Activated gamma-delta T cell treated with Interleukin-2 at 50 U/mL for 16 hours (primary cell): ENCODE data around the gene CELF4.

Experiments
- DNase-seq: peaks from one replicate; pipeline ENCODE4 v3.0.0-alpha.2; 2020

CELF4 gene

DNA sequence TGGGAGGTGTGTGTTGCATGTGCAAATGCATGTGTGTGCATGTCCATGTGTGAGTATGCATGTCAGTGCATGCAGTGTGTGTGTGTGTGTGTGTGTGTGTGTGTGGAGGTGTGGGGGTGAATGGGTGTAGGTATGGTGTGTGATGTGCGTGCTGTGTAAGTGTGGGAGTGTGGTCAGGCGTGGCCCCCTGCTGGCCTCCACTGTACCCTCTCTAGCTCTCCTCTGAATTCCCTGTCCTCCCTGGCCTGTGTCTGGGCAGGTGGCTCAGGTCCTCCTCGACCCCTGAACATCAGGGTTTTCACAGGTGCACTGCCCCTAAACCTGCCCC, 230.2 kb downstream of the CELF4 start:
- DNase-seq = no peak

DNA sequence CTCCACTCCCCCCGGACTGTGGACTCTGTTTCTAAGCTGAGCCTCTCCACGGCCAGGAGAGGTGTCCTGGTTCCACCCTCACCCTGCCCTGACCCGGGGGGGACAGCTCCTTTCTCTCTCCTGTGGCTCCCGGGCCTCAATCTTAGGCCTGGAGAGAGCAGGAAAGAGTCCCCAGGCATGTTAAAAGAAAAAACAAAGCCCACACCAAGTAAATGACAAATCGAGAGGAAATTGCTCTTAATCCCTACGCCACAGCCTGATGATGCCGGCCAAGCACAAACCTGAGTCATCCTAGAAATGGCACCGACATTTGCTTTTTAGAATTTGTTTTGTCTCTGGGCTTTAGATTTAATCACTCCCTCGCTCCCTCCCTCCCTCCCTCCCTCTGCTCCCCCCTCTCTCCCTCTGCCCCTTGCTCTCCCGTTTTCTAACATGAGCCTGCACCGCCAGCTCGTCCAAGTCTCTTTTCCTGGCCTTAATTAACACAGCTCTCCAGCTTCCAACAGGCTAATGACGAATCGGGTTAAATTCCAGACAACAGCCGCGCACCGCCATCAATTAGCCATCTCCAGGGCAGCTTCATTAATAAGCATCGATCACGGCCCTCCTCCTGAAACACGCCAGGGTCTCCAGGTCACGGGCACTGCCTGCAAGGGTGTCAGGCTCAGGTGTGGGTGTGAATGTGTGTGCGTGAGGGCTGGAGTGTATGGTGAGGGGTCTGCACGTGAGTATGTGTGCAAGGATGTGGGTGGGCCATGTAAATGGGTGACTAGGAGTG, 230.8 kb downstream of the CELF4 start:
- no peak for DNase-seq

DNA sequence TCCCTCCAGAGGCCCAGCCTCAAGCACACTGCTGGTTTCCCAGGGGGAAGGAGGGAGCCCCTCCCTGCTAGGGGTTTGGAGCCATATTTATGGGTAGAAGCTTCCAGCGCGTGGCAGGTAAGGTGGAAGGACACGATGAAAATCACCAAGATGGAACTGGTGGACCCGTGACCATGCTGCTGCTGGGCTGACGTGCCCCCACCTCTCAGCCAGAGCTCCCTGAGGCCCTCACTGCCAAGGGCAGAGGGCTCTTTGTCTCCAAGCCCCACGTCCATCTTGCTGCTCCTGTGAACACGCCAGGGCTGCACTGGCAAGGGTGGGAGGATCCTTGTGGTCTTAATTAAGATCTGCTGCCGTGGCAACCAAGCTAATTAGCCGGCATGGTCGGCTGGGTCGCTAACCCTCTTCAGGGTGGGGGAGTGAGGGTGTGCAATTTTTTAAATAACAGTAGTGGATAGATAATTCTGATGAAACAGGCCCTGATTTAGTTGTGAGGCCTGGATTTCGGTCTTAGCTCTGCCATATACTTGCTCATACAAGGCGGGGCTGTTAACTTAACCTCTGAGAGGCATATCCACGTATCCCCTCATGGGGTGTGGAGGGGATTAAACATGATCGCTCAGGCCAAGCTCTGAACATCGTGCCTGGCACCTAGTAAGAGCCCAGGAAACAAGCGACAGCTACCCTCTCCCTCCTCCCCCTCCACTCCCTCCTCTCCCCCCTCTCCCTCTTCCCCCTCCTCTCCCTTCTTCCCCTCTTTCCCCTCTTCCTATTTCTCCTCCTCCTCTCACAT, 232.8 kb downstream of the CELF4 start:
- no peak for DNase-seq

DNA sequence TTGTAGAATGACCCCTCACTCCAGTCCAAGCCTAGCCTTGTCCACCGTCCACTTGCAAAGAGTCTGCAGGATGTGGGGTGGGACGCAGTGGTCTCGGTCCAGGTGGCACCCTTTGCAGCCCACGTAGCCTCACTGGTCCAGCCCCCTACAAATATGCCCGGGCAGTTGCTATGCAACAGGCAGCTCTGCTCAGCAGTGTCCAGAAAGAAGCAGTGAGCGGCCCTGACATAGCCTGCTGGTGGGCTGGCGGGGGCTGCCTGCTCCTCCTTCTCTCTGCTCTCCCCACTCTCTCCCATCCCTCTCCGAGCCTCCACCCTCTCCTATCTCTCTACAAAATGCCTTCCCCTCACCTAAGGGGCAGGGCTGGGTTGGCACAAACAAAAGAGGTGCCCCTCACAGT, 233.4 kb downstream of the CELF4 start:
- no peak for DNase-seq

DNA sequence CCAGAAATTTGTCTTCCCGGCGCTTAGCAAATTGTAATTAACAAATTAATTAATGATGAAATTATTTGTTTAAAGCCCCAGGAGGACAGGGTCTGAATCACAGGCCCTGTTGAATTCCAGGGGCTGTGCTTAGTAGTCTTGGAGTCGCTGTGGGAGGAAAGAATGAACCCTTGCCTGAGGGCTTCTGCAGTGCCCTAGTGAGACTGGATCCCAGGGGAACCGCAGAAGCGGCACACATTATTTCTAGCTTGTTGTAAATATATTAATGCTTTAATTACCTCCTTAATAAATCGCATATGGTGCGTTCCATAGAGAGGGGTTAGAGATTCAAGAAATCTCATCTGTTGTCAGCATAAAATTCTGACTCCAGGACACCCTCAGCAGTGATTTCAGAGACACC, 235.4 kb downstream of the CELF4 start:
- no peak for DNase-seq

DNA sequence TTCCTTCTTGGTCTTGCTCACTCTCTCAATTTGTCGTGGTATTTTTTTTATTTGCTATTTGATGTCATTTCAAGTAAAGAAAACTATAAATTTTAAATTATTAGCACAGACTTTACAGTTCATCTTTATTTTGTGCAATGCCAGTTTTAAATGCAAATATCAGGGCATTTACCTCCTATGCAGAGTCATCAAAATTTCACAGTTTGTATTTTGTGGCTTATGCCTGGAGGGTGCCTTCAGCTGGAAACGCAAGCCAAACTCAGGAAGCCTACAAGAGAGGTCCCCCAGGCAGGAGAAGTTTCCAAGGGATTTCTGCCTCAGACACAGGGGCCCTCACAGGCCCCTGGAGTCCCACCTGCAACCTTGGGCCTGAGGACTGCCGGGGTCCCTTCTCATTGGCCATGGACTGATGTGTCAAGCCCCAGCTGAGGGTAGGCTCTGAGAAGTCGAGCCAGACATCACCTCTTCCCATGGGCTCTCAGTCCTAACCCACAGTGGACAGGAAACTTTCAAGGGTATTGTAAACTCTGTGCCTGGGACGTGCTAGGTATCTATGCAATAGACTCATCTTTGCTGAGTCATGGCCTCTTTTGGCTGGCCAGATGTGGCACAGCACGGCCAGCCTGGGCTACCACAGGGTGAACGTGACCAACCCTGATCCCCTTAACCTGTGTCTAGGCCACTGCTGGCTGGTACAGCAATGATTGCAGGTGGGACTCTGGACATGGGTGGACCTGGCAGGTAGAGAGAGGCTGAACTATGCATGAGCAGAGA, 236.5 kb downstream of the CELF4 start:
- no peak for DNase-seq

DNA sequence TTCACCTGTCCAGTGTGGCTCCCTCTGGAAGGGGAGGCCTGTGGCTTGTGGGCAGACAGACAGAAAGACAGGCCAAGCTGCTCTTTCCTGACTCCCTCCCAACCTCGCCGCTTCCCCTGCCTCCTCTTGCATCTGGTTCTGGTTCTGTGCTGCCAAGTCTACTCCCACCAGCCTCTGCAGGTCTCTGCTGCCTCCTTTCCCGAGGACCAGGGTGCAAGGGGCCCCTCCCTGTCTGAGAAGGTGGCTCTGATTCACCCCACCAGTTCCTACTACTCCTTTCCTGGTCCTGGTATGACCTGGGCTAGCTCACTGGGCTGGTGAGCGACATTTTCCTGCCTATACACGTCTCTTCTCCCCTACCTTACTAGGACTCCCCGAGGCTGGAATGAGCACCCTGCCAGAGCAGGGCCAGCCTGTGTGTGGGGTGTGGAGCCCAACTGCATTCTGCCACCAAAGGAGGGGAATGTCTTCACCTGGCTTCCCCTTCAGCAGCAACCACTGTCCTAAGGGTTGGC, 238.5 kb downstream of the CELF4 start:
- DNase-seq = no peak

DNA sequence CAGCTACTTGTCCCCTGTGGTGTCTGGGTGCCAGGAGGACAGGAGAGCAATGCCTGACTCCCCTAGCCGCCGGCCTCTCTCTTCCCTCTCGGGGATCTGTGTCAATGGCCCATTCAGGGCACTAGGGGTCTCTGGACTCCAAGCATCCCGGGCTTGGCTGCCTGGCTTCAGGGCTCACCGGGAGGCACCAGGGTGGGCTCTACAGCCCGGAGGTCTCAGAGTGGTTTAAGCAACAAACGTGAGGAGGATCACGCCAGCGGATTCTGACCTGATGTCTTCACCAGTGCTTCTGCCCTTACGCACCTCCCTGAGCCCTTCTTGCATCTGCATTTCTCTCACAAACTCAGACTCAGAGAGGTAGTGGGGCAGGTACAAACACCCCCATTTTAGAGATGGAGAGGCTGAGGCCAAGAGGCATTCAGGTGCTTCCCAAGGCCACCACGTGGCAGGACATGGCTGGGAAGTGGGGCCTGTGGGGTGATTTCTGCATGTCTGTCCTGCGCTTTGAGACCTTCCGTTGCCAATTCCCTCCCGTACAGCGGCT, 243.0 kb downstream of the CELF4 start:
- no peak for DNase-seq

DNA sequence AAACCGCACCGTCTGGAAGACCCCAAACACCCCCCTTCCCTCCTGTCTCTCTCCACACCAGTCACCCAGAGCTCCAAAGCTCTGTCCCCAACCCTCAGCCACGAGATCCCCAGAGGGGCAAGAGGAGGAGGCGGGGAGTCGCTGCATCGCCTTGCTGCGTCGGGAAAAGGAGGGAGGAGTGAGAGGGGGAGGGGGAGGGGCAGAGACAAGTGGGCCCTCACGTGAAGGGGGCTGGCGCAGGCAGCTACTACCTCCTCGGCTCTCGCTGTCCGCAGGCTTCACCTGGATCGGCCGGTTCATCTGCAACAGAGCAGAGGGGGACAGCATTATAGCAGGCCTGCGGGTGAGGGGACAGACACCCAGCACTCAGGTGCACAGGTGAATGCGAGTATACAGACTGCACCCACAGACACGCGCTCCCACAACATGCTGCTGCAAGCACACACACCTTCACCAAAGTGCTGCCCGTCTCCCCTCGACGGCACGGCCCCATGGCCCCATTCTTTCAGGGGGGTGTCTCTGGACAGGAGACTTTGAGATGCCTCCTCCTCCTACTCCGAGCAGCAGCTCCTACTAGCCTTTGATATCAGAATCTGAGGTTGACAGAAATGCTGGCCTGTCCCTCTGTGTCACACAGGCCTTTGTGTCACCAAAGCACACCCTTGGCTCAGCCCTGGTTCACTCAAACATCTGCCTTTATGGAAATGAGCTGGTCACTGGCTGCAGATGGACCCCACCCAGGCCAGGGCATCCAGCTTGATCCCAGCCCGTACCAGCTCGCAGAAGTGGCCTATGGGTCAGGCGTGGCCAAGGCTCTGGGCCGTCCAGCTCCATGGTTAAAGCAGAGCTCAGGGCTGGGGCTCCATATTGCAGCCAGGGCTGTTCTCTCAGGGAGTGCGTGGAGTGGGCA, 243.8 kb downstream of the CELF4 start:
- DNase-seq = no peak

DNA sequence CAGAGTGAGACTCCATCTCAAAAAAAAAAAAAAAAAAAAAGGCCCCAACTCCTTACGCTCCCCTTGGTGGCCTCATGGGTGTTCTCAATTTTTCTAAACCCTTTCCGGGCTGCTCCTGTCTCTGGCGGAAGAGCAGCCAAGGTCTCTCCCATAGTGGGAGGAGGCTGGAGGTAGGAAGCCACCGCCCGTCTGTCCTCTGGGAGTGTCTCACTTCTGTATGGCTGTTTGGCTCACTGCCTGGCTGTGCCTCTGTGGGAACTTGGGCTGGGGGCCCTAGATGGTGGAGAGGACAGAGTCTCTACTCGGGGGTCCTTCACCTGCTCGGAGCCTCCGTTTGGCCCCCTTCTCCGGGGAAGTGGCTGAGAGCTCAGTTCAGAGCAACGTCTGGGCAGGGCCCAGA, 245.3 kb downstream of the CELF4 start:
- no peak for DNase-seq

DNA sequence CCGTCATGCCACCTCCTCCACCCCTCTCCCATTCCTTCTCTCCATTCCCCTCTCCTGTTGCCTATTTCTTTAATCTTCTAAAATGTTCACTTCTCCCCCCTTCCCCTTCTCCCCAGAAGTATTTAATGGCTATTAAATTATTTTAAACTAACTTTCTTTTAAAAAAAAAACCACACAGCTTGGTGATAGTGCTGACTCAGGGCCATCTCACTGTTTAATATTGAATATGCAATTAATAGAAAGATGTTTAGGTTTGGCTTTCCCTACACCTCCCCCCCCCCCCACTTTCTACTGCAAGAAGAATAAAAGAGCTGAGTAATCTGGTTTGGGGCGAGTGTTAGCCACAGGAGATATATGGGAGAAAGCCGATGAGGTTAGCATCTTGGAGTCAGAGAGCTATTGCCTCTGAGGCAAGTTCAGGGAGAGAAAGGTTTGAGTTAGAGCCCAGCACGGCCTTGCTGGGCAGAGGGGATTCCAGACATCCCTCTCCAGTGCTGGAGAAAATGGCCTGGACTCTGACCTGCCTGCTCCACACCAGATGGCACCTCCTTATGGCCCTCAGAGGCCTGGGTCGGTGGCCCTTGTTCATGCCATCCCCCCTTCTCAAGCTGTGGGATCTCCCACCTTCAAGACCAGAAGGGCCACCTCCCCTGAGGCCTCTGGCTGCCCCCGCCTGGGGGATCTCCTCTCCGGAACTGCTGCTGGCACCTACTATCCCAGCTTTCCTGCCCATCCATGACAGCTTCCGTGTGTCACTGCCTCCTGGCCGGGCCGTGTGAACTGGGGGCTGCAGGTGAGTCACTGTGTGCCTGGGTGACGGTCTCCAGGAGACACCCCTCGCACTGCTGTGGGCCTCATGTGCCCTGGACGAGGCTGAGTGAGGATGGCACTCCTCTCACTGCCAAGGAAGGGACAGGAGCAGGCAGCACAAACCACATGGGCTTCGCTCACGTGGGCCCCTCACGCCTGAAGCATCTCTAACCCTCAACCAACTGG, 246.9 kb downstream of the CELF4 start:
- DNase-seq = no peak

DNA sequence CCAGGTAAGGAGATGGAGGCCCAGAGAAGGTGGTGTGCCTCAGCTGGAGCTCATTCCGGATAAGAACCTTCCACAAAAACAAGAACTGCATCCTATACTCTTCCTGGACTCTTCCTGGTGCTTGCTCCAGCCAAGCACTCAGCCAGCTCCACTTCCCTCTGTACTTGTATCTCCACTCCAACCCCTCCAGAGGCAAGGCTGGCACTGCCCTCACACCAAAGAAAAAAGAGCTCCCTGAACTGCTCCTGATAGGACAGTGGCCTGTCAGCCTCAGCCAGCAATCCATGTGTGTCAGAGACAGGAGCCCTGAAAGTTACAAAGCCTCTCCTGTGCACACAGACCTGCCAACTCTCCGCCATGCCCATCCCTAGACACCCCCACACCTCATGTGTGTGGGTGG, 248.1 kb downstream of the CELF4 start:
- DNase-seq = no peak

DNA sequence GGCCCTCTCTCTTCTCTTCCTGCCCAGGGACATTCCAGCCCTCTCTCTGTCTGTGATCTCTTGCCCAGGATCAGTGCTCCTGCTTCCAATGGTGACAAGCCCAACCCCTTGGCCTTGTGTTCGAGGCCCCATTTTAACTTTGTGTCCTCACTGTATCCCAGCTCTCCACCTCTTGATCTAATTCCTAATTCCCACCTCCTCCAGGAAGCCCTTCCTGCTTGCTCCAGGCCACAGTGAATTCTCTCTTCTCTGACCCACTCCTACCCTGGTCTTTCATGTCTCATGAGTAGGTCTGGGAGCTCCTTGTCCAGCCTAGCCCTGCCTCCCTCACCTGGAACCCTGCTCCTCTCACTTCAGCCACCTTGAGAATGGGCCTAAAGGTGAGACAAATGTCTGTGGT, 249.1 kb downstream of the CELF4 start:
- no peak for DNase-seq

DNA sequence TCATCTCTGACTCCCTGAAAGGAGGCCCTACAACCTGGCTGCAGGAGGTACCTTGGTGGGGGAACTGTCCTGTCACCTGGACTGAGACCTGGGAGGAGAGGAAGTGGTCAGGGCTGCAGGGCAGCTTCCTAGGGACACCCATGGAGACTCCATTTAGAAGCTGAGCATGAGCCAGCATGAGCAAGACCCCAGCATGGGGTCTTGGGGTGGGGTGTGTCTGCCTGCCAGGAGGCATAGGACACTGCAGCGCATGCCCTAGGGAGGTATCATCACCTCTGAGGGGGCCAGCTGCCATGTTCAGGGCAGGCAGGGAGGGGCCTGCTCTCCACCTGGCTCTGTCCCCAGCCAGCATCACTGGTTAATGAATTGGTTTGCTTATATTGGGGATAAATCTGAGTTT, 249.7 kb downstream of the CELF4 start:
- DNase-seq = no peak

DNA sequence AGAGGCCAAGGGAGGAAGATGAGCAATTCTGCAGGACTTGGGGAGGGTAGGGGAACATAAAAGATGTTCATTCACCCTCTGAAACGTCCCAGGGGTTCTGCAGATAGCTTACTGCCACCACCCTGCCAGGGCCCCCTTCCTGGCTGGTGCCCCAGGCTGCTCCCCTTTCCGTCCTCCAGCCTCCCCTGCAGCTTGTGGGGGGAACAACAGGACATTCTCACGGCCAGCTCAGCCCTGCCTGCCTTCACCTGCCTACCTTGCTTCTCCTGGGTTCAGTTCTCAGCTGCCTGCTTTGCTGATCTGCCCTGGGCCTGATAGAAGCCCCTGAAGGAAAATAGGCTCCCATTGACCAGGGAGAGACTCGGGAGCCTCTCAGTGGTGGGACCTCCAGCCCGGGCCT, 251.1 kb downstream of the CELF4 start:
- no peak for DNase-seq

DNA sequence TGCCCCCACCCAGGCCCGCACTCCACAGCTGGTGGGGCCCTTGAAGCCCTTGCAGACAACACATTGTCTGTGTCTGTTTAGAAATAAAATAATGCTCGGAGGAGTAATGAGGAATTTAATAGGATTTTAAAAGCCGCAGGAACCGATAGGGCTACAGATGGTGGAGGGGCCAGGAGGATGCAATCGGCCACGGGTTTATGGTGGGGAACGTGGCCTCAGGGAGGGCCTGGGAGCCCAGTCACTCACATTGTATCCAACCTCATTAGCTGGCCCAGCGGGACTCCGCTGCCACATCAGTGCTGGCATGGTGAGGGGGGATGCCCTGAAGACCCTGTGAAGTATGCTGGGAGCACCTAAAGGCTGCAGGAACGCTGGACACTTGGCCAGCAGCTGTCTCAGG, 252.0 kb downstream of the CELF4 start:
- DNase-seq = no peak

DNA sequence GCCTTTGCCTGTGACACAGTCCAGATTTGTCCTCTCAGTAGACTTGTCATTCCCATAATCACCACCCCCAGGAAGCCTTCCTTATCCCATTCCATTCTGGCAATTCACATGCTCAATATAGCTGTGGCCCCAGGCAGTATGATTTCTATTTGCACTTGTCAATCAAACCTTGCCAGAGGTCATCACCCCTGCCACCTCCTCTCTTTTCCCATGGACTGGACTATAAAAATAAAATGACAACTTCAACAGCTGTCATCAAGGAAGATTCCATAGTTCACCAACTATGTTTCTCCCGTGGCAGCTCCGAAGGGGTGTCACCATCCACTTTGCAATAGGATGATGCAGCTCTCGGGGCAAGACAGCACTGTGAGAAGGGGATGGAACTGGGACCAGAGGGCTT, 255.7 kb downstream of the CELF4 start:
- DNase-seq = no peak

DNA sequence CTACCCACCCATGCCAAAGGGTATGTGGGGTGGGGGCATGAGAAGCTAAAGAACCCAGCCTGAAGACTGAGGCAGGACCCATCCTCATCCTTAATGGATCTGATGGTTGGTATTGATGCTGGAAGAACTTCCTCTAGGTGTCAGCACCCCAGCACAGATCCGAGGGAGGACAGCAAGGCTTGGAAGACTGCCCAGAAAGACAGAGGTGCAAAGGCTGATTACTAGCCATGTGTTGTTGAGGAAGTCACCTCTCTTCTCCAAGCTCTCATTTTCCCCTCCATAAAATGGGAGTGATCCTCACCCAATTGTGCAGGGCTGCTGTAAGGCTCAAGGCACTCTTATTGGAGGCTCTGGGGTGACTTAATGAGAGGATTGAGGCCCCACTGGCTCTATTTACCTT, 256.5 kb downstream of the CELF4 start:
- no peak for DNase-seq

DNA sequence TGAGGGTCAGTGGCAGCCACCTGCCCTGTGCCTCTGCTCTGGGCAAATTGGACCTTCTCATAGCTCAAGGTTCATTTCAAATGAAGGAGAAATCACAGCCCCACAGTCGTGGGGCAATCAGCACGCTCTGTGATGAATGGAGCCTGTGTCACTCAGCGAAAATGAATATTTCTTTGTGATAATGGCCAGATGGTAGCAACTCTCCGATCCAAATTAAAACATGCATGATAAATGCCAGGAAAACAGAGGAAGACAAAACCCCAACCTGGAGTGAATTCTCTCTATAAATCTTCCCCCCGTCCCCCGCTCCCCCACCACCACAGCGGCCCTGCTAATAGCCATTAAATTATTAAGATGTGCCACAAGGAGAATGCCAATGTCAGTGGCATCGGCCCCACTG, 258.4 kb downstream of the CELF4 start:
- DNase-seq = no peak

DNA sequence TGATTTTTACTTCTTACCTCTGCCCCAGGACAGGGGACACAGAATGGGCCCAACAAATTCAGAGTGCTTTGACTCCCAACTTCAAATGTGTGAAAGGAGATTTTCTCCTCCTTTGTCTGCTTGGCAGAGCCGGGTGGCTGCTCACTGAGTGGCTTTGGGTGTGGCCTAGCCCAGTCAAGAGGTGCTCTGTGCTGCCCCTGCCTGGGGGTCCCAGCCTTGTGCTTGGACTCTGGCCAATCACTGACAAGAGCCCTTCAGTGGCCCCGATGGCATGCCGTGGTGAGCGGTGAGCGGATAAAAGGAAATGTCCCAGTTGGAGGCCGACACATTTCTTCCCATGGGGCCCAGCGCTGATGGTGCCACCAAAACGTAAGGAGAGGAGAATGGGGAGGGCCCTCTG, 259.2 kb downstream of the CELF4 start:
- no peak for DNase-seq

DNA sequence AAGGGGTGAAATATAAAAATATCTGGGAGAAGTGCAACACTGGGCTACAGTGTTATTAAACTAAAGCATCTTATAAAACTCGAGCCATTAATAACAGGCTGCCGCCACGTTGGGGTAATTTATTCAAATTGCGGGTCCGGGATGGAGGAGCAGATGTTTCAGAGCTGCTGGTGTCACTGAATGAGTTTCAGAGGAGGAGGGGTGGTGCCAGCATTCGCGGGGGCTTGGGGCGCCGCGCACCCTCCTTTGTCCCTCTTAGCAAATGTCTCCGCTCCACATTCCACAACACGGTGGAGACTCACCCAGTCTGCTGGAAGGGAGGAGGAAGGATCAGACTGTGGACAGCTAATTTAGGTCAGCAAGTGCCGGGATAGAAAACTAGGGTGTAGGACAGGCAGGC, 260.5 kb downstream of the CELF4 start:
- DNase-seq = no peak
